H1 (cell line): Measurements from ENCODE around the gene TCF4. TPM values are rescaled to one million over a fixed set of nuclear protein-coding genes. Genes with fewer than 3 reads are reported as not detected.

Experiments
- CTCF ChIA-PET: fragments of 300-600 bp; sonication (Branson Sonifier 250); formaldehyde crosslinking; loops from one replicate; lab custom pipeline; 2021; ENCODE audit not compliant: partially characterized antibody; lab: Charles Lee
- POLR2A ChIA-PET: fragments of 300-600 bp; sonication (Branson Sonifier 250); formaldehyde crosslinking; loops from one replicate; lab custom pipeline; 2021; ENCODE audit warnings: inconsistent platforms; ENCODE audit not compliant: partially characterized antibody; lab: Charles Lee
- DNase-seq, 2 experiments: peaks; one replicate each; pipeline versions ENCODE4 v3.0.0 to v3.0.0-alpha.2; 2010 to 2022; ENCODE audit warnings: low spot score in 2 of 2, low read depth in 1 of 2, mixed read lengths in 1 of 2
- FAIRE-seq: peaks from 2 replicates; lab custom pipeline; 2011; peaks lifted over from hg19 to GRCh38; lab: Jason Lieb, UNC
- H2AFZ ChIP-seq: 2 replicates; pipeline ENCODE4 v1.8.1; 2012; ENCODE audit warnings: low read length, inconsistent platforms
- H2AK5ac ChIP-seq: 2 replicates; pipeline ENCODE4 v1.6.1; 2013; ENCODE audit warnings: low read depth, low read length
- H2BK120ac ChIP-seq: replicated peaks from 2 replicates; pipeline ENCODE3; 2013; ENCODE audit warnings: low read depth, low read length, inconsistent platforms
- H2BK12ac ChIP-seq: 2 replicates; pipeline ENCODE4 v1.6.1; 2013; ENCODE audit warnings: low read depth, low read length
- H2BK15ac ChIP-seq: 2 replicates; pipeline ENCODE4 v1.6.1; 2013; ENCODE audit warnings: low read length
- H2BK20ac ChIP-seq: 2 replicates; pipeline ENCODE4 v1.6.1; 2013; ENCODE audit warnings: low read length
- H2BK5ac ChIP-seq: 2 replicates; pipeline ENCODE4 v1.6.1; 2013; ENCODE audit warnings: low read depth, low read length
- H3K14ac ChIP-seq: 2 replicates; pipeline ENCODE4 v1.6.1; 2013; ENCODE audit warnings: inconsistent platforms; ENCODE audit not compliant: insufficient read length
- H3K18ac ChIP-seq: 2 replicates; pipeline ENCODE4 v1.6.1; 2013; ENCODE audit warnings: low read length; ENCODE audit errors: extremely low read depth
- H3K23ac ChIP-seq: 2 replicates; pipeline ENCODE4 v1.6.1; 2013; ENCODE audit warnings: inconsistent platforms; ENCODE audit not compliant: insufficient read length
- H3K23me2 ChIP-seq: 2 replicates; pipeline ENCODE4 v1.6.1; 2013; ENCODE audit warnings: low read depth, low read length
- H3K27ac ChIP-seq: 2 replicates; pipeline ENCODE4 v1.6.1; 2011; ENCODE audit warnings: low read depth, low read length, inconsistent platforms
- H3K27me3 ChIP-seq, 4 experiments: replicated peaks in 1 of 4; 1 replicate in 1 of 4; 2 replicates in 3 of 4; pipeline versions ENCODE4 v1.6.1 to v1.8.1; 2011 to 2013; ENCODE audit warnings: low read length in 3 of 4, mild to moderate bottlenecking in 3 of 4, inconsistent platforms in 2 of 4, mixed read lengths in 2 of 4, moderate library complexity in 1 of 4; ENCODE audit not compliant: control insufficient read depth in 3 of 4, insufficient read depth in 3 of 4; ENCODE audit errors: extremely low read depth in 1 of 4
- H3K36me3 ChIP-seq, 4 experiments: 2 replicates each; pipeline versions ENCODE4 v1.6.1 to v1.8.1; 2011 to 2013; ENCODE audit warnings: mild to moderate bottlenecking in 4 of 4, low read length in 3 of 4, moderate library complexity in 2 of 4, control low read depth in 1 of 4, inconsistent platforms in 1 of 4; ENCODE audit not compliant: insufficient read depth in 4 of 4, control insufficient read depth in 2 of 4
- H3K4ac ChIP-seq: replicated peaks from 2 replicates; pipeline ENCODE3; 2013; ENCODE audit warnings: low read length, low read depth, mixed read lengths, inconsistent platforms; ENCODE audit not compliant: insufficient read length
- H3K4me1 ChIP-seq, 4 experiments: replicated peaks in 1 of 4; 1 replicate in 1 of 4; 2 replicates in 3 of 4; pipeline versions ENCODE4 v1.6.1 to v1.8.1; 2011 to 2013; ENCODE audit warnings: low read length in 3 of 4, inconsistent platforms in 2 of 4, mixed read lengths in 1 of 4; ENCODE audit not compliant: insufficient read depth in 4 of 4, control insufficient read depth in 3 of 4
- H3K4me2 ChIP-seq, 2 experiments: 2 replicates each; pipeline versions ENCODE4 v1.6.1 to v1.8.1; 2011 to 2013; ENCODE audit warnings: low read depth in 2 of 2, low read length in 2 of 2, control low read depth in 1 of 2, inconsistent platforms in 1 of 2, mild to moderate bottlenecking in 1 of 2; ENCODE audit not compliant: insufficient read depth in 1 of 2
- H3K4me3 ChIP-seq, 4 experiments: fragments of 200-600, 300-600 bp in 1 of 4; sonication (generic), shearing (Covaris generic), sonication (Bioruptor Twin) in 1 of 4; 2 replicates each; pipeline versions ENCODE4 v1.5.1 to v1.8.1; 2011 to 2016; ENCODE audit warnings: low read length in 4 of 4, low read depth in 3 of 4, control low read depth in 2 of 4, inconsistent platforms in 2 of 4, mild to moderate bottlenecking in 2 of 4, mixed read lengths in 1 of 4, moderate library complexity in 1 of 4; ENCODE audit not compliant: insufficient read depth in 2 of 4; ENCODE audit errors: extremely low read depth in 1 of 4
- H3K56ac ChIP-seq: replicated peaks from 2 replicates; pipeline ENCODE3; 2013; ENCODE audit warnings: low read depth, mild to moderate bottlenecking, mixed read lengths, low read length, inconsistent platforms; ENCODE audit not compliant: insufficient read length
- H3K79me1 ChIP-seq: 2 replicates; pipeline ENCODE4 v1.6.1; 2013; ENCODE audit warnings: low read depth, low read length, control low read depth
- H3K79me2 ChIP-seq, 2 experiments: 2 replicates each; pipeline versions ENCODE4 v1.6.1 to v1.8.1; 2012 to 2013; ENCODE audit warnings: low read length in 2 of 2, mild to moderate bottlenecking in 2 of 2, inconsistent platforms in 1 of 2; ENCODE audit not compliant: insufficient read depth in 2 of 2, control insufficient read depth in 1 of 2
- H3K9ac ChIP-seq, 4 experiments: replicated peaks in 1 of 4; 1 replicate in 1 of 4; 2 replicates in 3 of 4; pipeline versions ENCODE4 v1.6.1 to v1.8.1; 2011 to 2013; ENCODE audit warnings: low read depth in 3 of 4, low read length in 3 of 4, control low read depth in 2 of 4, mild to moderate bottlenecking in 2 of 4, moderate library complexity in 2 of 4, inconsistent platforms in 1 of 4; ENCODE audit errors: extremely low read depth in 1 of 4
- H3K9me3 ChIP-seq, 2 experiments: 2 replicates each; pipeline versions ENCODE4 v1.6.1 to v1.8.1; 2012 to 2013; ENCODE audit warnings: mild to moderate bottlenecking in 2 of 2, moderate library complexity in 2 of 2, control low read depth in 1 of 2, inconsistent platforms in 1 of 2, low read depth in 1 of 2, low read length in 1 of 2, mixed read lengths in 1 of 2; ENCODE audit not compliant: insufficient read depth in 2 of 2
- H4K20me1 ChIP-seq, 2 experiments: replicated peaks in 1 of 2; 2 replicates each; pipeline versions ENCODE3 to v1.8.1; 2011 to 2013; ENCODE audit warnings: inconsistent platforms in 2 of 2, low read length in 2 of 2, mild to moderate bottlenecking in 1 of 2; ENCODE audit not compliant: insufficient read depth in 2 of 2, control insufficient read depth in 1 of 2
- H4K5ac ChIP-seq: 2 replicates; pipeline ENCODE4 v1.6.1; 2013; ENCODE audit warnings: low read length, low read depth, mixed read lengths, inconsistent platforms; ENCODE audit not compliant: insufficient read length
- H4K8ac ChIP-seq: 2 replicates; pipeline ENCODE4 v1.8.0; 2013; ENCODE audit warnings: mild to moderate bottlenecking, moderate library complexity, low read length, inconsistent platforms; ENCODE audit not compliant: insufficient read depth; ENCODE audit errors: extremely low read depth
- H4K91ac ChIP-seq: replicated peaks from 2 replicates; pipeline ENCODE3; 2013; ENCODE audit warnings: low read length, mixed read lengths, inconsistent platforms; ENCODE audit not compliant: insufficient read length
- GABPA ChIP-seq: IDR thresholded peaks from 2 replicates; pipeline ENCODE4 v1.6.1; 2011; ENCODE audit warnings: mild to moderate bottlenecking, low read length, moderate library complexity, borderline replicate concordance; ENCODE audit not compliant: insufficient read depth
- HDAC6 ChIP-seq: IDR thresholded peaks from one replicate; pipeline ENCODE4 v1.7.1; 2012; ENCODE audit warnings: low read depth, mild to moderate bottlenecking, inconsistent platforms, low read length, moderate library complexity
- NRF1 ChIP-seq: IDR thresholded peaks from 2 replicates; pipeline ENCODE4 v1.6.1; 2011; ENCODE audit warnings: mild to moderate bottlenecking, low read depth, low read length, improper control_type of control experiment
- PHF8 ChIP-seq: fragments of 200-600 bp; sonication (generic); conservative IDR thresholded peaks from 2 replicates; pipeline ENCODE4 v1.7.1; 2012; ENCODE audit warnings: low read depth, mild to moderate bottlenecking, inconsistent platforms, low read length, moderate library complexity
- RAD21 ChIP-seq, 2 experiments: IDR thresholded peaks in 1 of 2; conservative IDR thresholded peaks in 1 of 2; 2 replicates each; pipeline ENCODE4 v1.6.1; 2011; ENCODE audit warnings: low read depth in 2 of 2, low read length in 2 of 2, improper control_type of control experiment in 1 of 2, inconsistent platforms in 1 of 2, mild to moderate bottlenecking in 1 of 2, moderate library complexity in 1 of 2
- RXRA ChIP-seq: IDR thresholded peaks from 2 replicates; pipeline ENCODE4 v1.6.1; 2011; ENCODE audit warnings: low read depth, mild to moderate bottlenecking, low read length, moderate library complexity; ENCODE audit not compliant: insufficient read depth
- SIRT6 ChIP-seq: IDR thresholded peaks from one replicate; pipeline ENCODE4 v1.7.1; 2012; ENCODE audit warnings: low read length, inconsistent platforms
- SP1 ChIP-seq: IDR thresholded peaks from 2 replicates; pipeline ENCODE4 v1.6.1; 2011; ENCODE audit warnings: low read depth, low read length
- SRF ChIP-seq: IDR thresholded peaks from 2 replicates; pipeline ENCODE4 v1.6.1; 2011; ENCODE audit warnings: mild to moderate bottlenecking, low read depth, low read length, moderate library complexity
- TEAD4 ChIP-seq: IDR thresholded peaks from 2 replicates; pipeline ENCODE4 v1.6.1; 2012; ENCODE audit warnings: low read depth, low read length, inconsistent platforms, mixed read lengths
- WGBS, 2 experiments: shearing (Covaris generic) in 1 of 2; methylation state at CpG; one replicate each; pipeline versions ENCODE4 v1.1.6 to v1.1.7; 2013 to 2015; ENCODE audit warnings: low lambda C conversion rate in 2 of 2, mixed read lengths in 2 of 2, inconsistent platforms in 1 of 2, low coverage in 1 of 2, missing lambda C conversion rate in 1 of 2; ENCODE audit not compliant: insufficient replicate concordance in 2 of 2, insufficient coverage in 1 of 2, insufficient read length in 1 of 2; ENCODE audit errors: extremely low coverage in 1 of 2, missing lambda C conversion rate in 1 of 2; 5-methylcytosine and 5-hydroxymethylcytosine counted together
- polyA plus RNA-seq, 7 experiments: library from polyadenylated mRNA; depleted of rRNA in 3 of 7; stranded (reverse) in 5 of 7; unstranded in 2 of 7; fragments of >200 nt in 5 of 7; fragments of 200-250 nt in 2 of 7; gene quantifications; 1 replicate in 5 of 7; 2 replicates in 1 of 7; 4 replicates in 1 of 7; pipeline versions ENCODE4 v1.2.1 to v1.2.3, GENCODE V29; 2011 to 2013; ENCODE audit warnings: missing spikeins in 2 of 7, mixed read lengths in 2 of 7
- total RNA-seq: library from RNA; stranded (reverse); fragmentation: NEBNext Ultra II Directional; extraction: Animal tissue kit (Norgen Biotek cat#: 25700); gene quantifications from 2 replicates; pipeline ENCODE4 v1.2.1, GENCODE V29; 2021
- TF ChIP-seq, protein P1 (sequence below), 3 experiments: IDR thresholded peaks; 1 replicate in 2 of 3; 2 replicates in 1 of 3; pipeline versions ENCODE4 v1.5.1 to v1.6.1; 2011; ENCODE audit warnings: low read length in 3 of 3, mild to moderate bottlenecking in 3 of 3, inconsistent platforms in 2 of 3, low read depth in 1 of 3, moderate library complexity in 1 of 3; ENCODE audit not compliant: insufficient read depth in 1 of 3; ENCODE audit errors: control extremely low read depth in 1 of 3
- TF ChIP-seq, protein P2 (sequence below): IDR thresholded peaks from 2 replicates; pipeline ENCODE4 v1.6.1; 2012; ENCODE audit warnings: inconsistent platforms

Gene TCF4
- total and polyA plus RNA-seq, 2 of the 8 experiments (the other 6 are each of a cell fraction or from before 2014, with no cell fraction given): 59.3 to 118 TPM

DNA sequence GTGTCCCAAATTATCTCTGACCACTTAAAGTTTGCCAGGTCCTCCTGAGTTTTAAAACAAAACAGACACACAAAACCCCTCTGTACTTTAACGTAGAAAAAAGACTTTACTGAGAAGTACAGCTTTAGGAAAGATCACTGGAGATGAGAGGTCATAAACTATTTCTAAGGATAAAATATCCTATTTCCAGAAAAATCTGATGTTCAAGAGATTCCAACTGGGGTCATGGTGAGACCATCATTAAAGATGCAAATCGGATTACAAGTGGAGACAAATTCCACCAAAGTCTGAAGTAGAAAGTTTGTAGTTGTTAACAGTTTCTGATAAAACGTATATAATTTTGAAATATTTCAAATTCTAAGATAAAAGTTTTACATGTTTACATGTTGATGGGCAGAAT lies 241.6 kb downstream of the TCF4 start:
- no peak overlapping the region for H3K56ac ChIP-seq
- H3K79me2 ChIP-seq: peaks cover 0 to 42% of the 10 kb centered on the region in 2 experiments; a peak in 2 of 4 replicates
- H4K20me1 ChIP-seq: peaks cover 0 to 3% of the 10 kb centered on the region in 2 experiments
- no peak overlapping the region for H3K4me3 ChIP-seq
- no peak overlapping the region for H3K23ac ChIP-seq
- H3K9me3 ChIP-seq: no peaks in the 10 kb centered on the region
- no peak overlapping the region for H2BK5ac ChIP-seq
- H2BK20ac ChIP-seq: no peak overlapping the region
- H3K14ac ChIP-seq: no peak overlapping the region
- H3K9ac ChIP-seq: no peak overlapping the region
- no peak overlapping the region for H3K18ac ChIP-seq
- H3K4ac ChIP-seq: no peak overlapping the region
- no peaks in the 10 kb centered on the region for H3K27me3 ChIP-seq
- no peak overlapping the region for H4K8ac ChIP-seq
- ChIA-PET POLR2A (no interaction called here), CTCF (interaction anchor here (0.8 kb wide), 1 partner anchor 1230 kb away, joined by 3 read pairs; no protein-coding TSS in a partner anchor)
- no peak overlapping the region for H2BK120ac ChIP-seq
- no peak overlapping the region for H4K91ac ChIP-seq
- H2AFZ ChIP-seq: no peak overlapping the region
- no peak overlapping the region for H3K4me2 ChIP-seq
- no peaks in the 10 kb centered on the region for H3K23me2 ChIP-seq
- H3K36me3 ChIP-seq: no peaks in the 10 kb centered on the region
- no peak overlapping the region for H2BK15ac ChIP-seq
- no peak for DNase-seq
- no peak overlapping the region for H3K27ac ChIP-seq
- no peak overlapping the region for H4K5ac ChIP-seq
- WGBS, 2 experiments: 58% methylated on average over 3 of the region's 3 CpGs; no CpG with 5 or more reads in 1 of the 2 experiments
- no peaks in the 10 kb centered on the region for H3K79me1 ChIP-seq
- no peak overlapping the region for H2BK12ac ChIP-seq
- peaks cover 8 to 33% (median 19%) of the 10 kb centered on the region in 4 experiments for H3K4me1 ChIP-seq
- no peak overlapping the region for H2AK5ac ChIP-seq
- no peak for FAIRE-seq
- TF ChIP-seq NRF1: no peak
- TF ChIP-seq HDAC6: no peak
- TF ChIP-seq, protein P1, sequence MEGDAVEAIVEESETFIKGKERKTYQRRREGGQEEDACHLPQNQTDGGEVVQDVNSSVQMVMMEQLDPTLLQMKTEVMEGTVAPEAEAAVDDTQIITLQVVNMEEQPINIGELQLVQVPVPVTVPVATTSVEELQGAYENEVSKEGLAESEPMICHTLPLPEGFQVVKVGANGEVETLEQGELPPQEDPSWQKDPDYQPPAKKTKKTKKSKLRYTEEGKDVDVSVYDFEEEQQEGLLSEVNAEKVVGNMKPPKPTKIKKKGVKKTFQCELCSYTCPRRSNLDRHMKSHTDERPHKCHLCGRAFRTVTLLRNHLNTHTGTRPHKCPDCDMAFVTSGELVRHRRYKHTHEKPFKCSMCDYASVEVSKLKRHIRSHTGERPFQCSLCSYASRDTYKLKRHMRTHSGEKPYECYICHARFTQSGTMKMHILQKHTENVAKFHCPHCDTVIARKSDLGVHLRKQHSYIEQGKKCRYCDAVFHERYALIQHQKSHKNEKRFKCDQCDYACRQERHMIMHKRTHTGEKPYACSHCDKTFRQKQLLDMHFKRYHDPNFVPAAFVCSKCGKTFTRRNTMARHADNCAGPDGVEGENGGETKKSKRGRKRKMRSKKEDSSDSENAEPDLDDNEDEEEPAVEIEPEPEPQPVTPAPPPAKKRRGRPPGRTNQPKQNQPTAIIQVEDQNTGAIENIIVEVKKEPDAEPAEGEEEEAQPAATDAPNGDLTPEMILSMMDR (IDR thresholded peaks at IDR 0.05; ENCODE audit: control extremely low read depth in 1 of 3, insufficient read depth in 1 of 3, low read depth in 1 of 3, low read length in 3 of 3): no peak
- TF ChIP-seq SRF: no peak
- no peak for TF ChIP-seq SP1
- TF ChIP-seq, protein P2, sequence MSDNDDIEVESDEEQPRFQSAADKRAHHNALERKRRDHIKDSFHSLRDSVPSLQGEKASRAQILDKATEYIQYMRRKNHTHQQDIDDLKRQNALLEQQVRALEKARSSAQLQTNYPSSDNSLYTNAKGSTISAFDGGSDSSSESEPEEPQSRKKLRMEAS: no peak
- no peak for TF ChIP-seq GABPA
- no peak for TF ChIP-seq PHF8
- no peak for TF ChIP-seq SIRT6
- TF ChIP-seq RAD21 (IDR thresholded peaks at IDR 0.05 in 1 of 2, conservative IDR thresholded peaks at IDR 0.05 in 1 of 2; ENCODE audit: low read depth in 2 of 2, low read length in 2 of 2): no peak
- no peak for TF ChIP-seq TEAD4
- TF ChIP-seq RXRA: no peak
